Measurements from ENCODE around the gene LRRC4C.

GRCh38 chr11:40819230-40819629, 640.2 kb downstream of the LRRC4C start:
- TF ChIP-seq EZH2 (IDR thresholded peaks at IDR 0.05; ENCODE audit: low read length, unreplicated experiment) = no peak
- no peak for TF ChIP-seq CTCF (conservative IDR thresholded peaks at IDR 0.05; ENCODE audit: low read depth, low read length)
- TF ChIP-seq EZH2phosphoT487 (IDR thresholded peaks at IDR 0.05; ENCODE audit: borderline replicate concordance, low read length) = no peak
